Peyer's patch (tissue), 4 donors: ENCODE results near the gene GTF3C5. TPM values are rescaled to one million over a fixed set of nuclear protein-coding genes. Genes with fewer than 3 reads are reported as not detected.
"Not testable (repeated sequence)": the region's sequence is repeated elsewhere in the genome, so short reads cannot be mapped to it uniquely, and the experiment has no call there.

ENCODE experiments used
- DNase-seq, 3 donors: peaks; one replicate each; pipeline ENCODE4 v3.0.0-alpha.2; 2017 to 2019
- H3K27ac ChIP-seq, 4 donors: fragments of 200-600 bp; sonication (generic); one replicate each; pipeline ENCODE4 v1.5.1; 2016 to 2019
- H3K27me3 ChIP-seq, 2 donors: fragments of 200-600 bp; sonication (generic); one replicate each; pipeline ENCODE4 v1.5.1; 2019
- H3K36me3 ChIP-seq, 3 donors: fragments of 200-600 bp; sonication (generic); one replicate each; pipeline ENCODE4 v1.5.1; 2016 to 2019
- H3K4me1 ChIP-seq, 4 donors: fragments of 200-600 bp; sonication (generic); one replicate each; pipeline ENCODE4 v1.5.1; 2016 to 2019
- H3K4me3 ChIP-seq, 4 donors: fragments of 200-600 bp; sonication (generic); 1 replicate in 3 of 4; 2 replicates in 1 of 4; pipeline ENCODE4 v1.5.1; 2016 to 2019; ENCODE audit warnings: mild to moderate bottlenecking in 1 of 4
- H3K9me3 ChIP-seq, 4 donors: fragments of 200-600 bp; sonication (generic); one replicate each; pipeline ENCODE4 v1.5.1; 2016 to 2019; ENCODE audit warnings: mild to moderate bottlenecking in 1 of 4
- POLR2A ChIP-seq, 2 donors: fragments of 450-650 bp; IDR thresholded peaks; one replicate each; pipeline ENCODE4 v1.5.1; 2017; ENCODE audit warnings: antibody characterized with exemption in 2 of 2, mild to moderate bottlenecking in 2 of 2, moderate library complexity in 2 of 2
- total RNA-seq, 4 donors: library from RNA; depleted of rRNA; stranded (reverse); fragments of >200 nt; gene quantifications; one replicate each; pipeline ENCODE4 v1.1.0, GENCODE V29; 2016
- TF ChIP-seq, protein P1 (sequence below), 6 experiments: fragments of 450-650 bp in 4 of 6; fragments of 200-600 bp in 2 of 6; sonication (generic) in 1 of 6; IDR thresholded peaks; one replicate each; pipeline ENCODE4 v1.5.1; 2017 to 2019; ENCODE audit warnings: antibody characterized with exemption in 6 of 6, mild to moderate bottlenecking in 3 of 6, moderate library complexity in 1 of 6

The GTF3C5 gene
- total RNA-seq, 4 donors from 2014 or later = 63.7 to 103 (median 73.5) TPM

DNA sequence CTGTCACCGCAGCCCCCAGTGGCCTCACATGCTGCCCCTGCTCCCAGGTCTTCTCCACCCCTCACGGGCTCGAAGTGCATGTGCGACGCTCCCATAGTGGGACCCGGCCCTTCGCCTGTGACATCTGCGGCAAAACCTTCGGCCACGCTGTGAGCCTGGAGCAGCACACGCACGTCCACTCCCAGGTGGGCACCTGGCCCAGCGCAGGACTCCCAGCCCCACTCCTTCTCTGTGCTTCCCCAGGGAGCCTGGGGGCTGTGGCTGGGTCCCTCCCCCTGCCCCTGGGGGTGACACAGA, 41.8 kb upstream of the GTF3C5 start:
- DNase-seq = peak in 1 of 3 donors; percentile 23
- no peaks in the 10 kb centered on the region for H3K27me3 ChIP-seq
- H3K4me3 ChIP-seq = no peak overlapping the region
- H3K27ac ChIP-seq = no peak overlapping the region
- H3K9me3 ChIP-seq = no peaks in the 10 kb centered on the region
- no peaks in the 10 kb centered on the region for H3K4me1 ChIP-seq
- TF ChIP-seq, protein P1, sequence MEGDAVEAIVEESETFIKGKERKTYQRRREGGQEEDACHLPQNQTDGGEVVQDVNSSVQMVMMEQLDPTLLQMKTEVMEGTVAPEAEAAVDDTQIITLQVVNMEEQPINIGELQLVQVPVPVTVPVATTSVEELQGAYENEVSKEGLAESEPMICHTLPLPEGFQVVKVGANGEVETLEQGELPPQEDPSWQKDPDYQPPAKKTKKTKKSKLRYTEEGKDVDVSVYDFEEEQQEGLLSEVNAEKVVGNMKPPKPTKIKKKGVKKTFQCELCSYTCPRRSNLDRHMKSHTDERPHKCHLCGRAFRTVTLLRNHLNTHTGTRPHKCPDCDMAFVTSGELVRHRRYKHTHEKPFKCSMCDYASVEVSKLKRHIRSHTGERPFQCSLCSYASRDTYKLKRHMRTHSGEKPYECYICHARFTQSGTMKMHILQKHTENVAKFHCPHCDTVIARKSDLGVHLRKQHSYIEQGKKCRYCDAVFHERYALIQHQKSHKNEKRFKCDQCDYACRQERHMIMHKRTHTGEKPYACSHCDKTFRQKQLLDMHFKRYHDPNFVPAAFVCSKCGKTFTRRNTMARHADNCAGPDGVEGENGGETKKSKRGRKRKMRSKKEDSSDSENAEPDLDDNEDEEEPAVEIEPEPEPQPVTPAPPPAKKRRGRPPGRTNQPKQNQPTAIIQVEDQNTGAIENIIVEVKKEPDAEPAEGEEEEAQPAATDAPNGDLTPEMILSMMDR (IDR thresholded peaks at IDR 0.05) = no peak
- no peak for TF ChIP-seq POLR2A (IDR thresholded peaks at IDR 0.05)
- no peaks in the 10 kb centered on the region for H3K36me3 ChIP-seq

DNA sequence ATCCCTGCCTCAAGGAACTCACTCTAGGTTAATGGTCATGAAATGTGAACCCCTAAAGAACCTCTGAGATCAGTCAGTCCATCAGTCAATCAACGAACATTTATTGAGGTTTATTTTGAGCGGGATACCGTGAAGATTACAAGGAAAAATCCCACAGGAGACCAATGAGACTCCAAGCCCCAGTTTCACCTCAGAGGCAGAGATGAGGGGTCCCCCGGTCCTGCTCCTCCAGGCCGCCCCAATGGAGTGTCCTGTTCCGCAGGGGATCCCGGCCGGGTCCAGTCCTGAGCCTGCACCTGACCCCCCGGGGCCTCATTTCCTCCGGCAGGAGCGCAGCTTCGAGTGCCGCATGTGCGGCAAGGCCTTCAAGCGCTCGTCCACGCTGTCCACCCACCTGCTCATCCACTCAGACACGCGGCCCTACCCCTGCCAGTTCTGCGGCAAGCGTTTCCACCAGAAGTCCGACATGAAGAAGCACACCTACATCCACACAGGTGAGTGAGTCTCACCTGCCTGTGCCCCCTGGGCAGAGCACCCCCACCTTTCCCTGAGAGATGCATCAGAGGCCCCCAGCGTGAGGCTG, 41.3 kb upstream of the GTF3C5 start:
- DNase-seq = peak in 1 of 3 donors; percentile 16
- Histone ChIP-seq H3K4me3 (no peak overlapping the region), H3K36me3 (no peaks in the 10 kb centered on the region), H3K4me1 (no peaks in the 10 kb centered on the region), H3K9me3 (no peaks in the 10 kb centered on the region), H3K27ac (no peak overlapping the region), H3K27me3 (no peaks in the 10 kb centered on the region)
- TF ChIP-seq, protein P1 (IDR thresholded peaks at IDR 0.05) = no peak
- no peak for TF ChIP-seq POLR2A (IDR thresholded peaks at IDR 0.05)

DNA sequence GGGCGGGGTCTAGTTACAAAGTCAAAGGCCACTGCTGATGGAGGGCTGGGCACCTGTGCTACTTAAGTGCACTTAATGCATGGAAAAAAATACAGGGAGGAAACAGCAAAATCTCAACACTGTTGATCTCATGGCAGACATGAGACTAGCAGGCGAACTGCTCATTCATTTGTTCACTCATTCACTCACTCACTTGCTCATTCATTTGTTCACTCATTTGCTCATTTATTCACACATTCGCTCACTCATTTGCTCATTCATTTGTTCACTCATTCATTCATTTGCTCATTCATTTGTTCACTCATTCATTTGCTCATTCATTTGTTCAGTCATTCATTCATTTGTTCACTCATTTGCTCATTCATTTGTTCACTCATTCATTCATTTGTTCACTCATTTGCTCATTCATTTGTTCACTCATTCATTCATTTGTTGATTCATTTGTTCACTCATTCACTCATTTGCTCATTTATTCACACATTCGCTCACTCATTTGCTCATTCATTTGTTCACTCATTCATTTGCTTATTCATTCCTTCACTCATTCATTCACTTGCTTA, 40.7 kb upstream of the GTF3C5 start:
- not testable (repeated sequence) for DNase-seq, H3K9me3 ChIP-seq, H3K36me3 ChIP-seq, H3K4me3 ChIP-seq, H3K27me3 ChIP-seq, H3K4me1 ChIP-seq, H3K27ac ChIP-seq

DNA sequence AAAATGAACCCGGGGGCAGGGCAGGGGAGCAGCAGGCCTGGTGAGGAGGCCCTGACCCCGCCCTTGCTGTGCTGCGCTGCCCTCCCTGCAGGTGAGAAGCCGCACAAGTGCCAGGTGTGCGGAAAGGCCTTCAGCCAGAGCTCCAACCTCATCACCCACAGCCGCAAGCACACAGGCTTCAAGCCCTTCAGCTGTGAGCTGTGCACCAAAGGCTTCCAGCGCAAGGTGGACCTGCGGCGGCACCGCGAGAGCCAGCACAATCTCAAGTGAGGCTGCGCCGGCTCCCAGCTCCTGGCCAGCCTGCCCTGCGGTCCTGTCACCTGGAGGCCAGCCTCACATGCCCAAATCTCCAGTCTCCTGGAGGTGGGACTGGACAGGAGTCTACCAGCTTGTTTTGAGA, 40.0 kb upstream of the GTF3C5 start:
- DNase-seq = peak in 1 of 3 donors; percentile 16
- no peaks in the 10 kb centered on the region for H3K27me3 ChIP-seq
- no peak overlapping the region for H3K27ac ChIP-seq
- H3K9me3 ChIP-seq = no peaks in the 10 kb centered on the region
- no peak overlapping the region for H3K4me3 ChIP-seq
- H3K4me1 ChIP-seq = no peaks in the 10 kb centered on the region
- TF ChIP-seq POLR2A (IDR thresholded peaks at IDR 0.05) = no peak
- TF ChIP-seq, protein P1 (IDR thresholded peaks at IDR 0.05) = no peak
- H3K36me3 ChIP-seq = no peaks in the 10 kb centered on the region

DNA sequence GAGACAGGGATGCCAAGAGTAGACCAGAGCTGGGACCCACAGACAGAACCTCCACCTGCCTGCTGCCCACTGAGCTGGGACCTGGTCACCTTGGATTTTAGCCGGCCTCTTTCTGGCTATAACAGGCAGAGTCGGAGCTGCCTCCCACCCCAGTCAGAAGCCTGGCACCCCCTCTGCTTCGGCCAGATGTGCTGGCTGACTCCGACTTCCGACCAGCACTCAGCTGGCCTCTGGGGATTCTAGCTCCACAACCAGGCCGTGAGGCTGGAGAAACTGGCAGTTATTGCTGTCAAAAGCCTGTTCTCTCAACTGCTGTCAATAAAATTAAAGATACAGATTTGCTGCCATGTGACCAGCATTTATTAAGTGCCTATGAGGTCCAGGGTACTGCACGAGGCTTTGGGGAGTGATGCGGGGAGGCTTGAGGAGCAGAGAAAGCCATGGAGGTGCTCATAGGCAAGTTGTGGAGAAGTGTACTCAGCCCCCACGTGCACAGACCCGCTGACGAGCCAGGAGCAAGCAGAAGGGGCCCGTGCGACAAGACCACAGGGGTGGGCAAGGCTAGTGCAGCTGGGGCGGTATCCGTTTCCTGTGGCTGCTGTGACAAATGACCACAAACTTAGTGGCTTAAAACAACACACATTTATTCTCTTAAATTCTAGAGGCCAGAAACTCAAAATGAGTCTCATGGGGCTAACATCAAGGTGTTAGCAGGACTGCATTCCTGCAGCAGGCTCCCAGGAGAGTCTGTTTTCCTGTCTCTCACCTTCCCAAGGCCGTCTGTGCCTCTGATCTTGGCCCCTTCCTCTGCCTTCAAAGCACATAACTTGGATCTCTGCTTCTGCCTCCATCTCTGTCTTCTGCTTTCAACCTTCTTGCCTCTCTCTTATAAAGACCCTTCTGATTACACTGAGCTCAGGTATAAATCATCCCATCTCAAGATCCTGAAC, 39.2 kb upstream of the GTF3C5 start:
- no peaks in the 10 kb centered on the region for H3K9me3 ChIP-seq
- DNase-seq = peak in 1 of 3 donors; percentile 43
- no peak overlapping the region for H3K4me3 ChIP-seq
- no peaks in the 10 kb centered on the region for H3K36me3 ChIP-seq
- no peaks in the 10 kb centered on the region for H3K27me3 ChIP-seq
- H3K27ac ChIP-seq = no peak overlapping the region
- TF ChIP-seq, protein P1 (IDR thresholded peaks at IDR 0.05) = no peak
- no peak for TF ChIP-seq POLR2A (IDR thresholded peaks at IDR 0.05)
- no peaks in the 10 kb centered on the region for H3K4me1 ChIP-seq

DNA sequence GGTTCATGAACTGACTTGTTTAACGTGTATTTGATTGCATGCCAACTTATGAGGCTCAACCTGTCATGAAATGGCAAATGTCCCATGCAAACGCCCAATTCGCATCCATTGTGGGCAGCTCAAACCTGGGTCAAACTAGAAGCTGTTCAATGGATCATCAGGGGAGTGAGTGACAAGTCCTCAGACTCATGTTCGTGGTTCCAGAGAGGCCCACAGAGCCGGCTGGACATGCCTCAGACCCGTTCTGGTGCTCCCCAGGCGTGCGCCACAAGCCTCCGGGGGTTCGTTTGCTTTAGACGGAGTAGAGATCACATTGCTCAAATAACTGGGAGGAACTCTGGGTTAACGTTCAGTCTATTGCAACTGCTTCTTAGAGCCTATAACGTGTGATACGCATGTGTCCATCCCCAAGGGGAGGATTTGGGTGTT, 37.3 kb upstream of the GTF3C5 start:
- no peak for TF ChIP-seq POLR2A (IDR thresholded peaks at IDR 0.05)
- TF ChIP-seq, protein P1 (IDR thresholded peaks at IDR 0.05) = no peak
- H3K4me1 ChIP-seq = no peaks in the 10 kb centered on the region
- no peak overlapping the region for H3K27ac ChIP-seq
- no peaks in the 10 kb centered on the region for H3K36me3 ChIP-seq
- H3K4me3 ChIP-seq = no peak overlapping the region
- no peaks in the 10 kb centered on the region for H3K9me3 ChIP-seq
- DNase-seq = peak in 1 of 3 donors; percentile 23
- H3K27me3 ChIP-seq = no peaks in the 10 kb centered on the region
